Fibroblast of mammary gland (primary cell): ENCODE results near the gene SELENOO.

Source experiments
- DNase-seq: peaks from one replicate; pipeline ENCODE4 v3.0.0-alpha.2; 2010; ENCODE audit warnings: low read depth
- H3K4me3 ChIP-seq: 2 replicates; pipeline ENCODE4 v1.5.1; 2011; ENCODE audit warnings: low read depth, mild to moderate bottlenecking, low read length, moderate library complexity; ENCODE audit not compliant: control insufficient read depth
- CTCF ChIP-seq: conservative IDR thresholded peaks from 2 replicates; pipeline ENCODE4 v1.5.1; 2011; ENCODE audit warnings: low read depth, low read length, inconsistent platforms; ENCODE audit not compliant: control insufficient read depth, insufficient read depth

The SELENOO gene

DNA sequence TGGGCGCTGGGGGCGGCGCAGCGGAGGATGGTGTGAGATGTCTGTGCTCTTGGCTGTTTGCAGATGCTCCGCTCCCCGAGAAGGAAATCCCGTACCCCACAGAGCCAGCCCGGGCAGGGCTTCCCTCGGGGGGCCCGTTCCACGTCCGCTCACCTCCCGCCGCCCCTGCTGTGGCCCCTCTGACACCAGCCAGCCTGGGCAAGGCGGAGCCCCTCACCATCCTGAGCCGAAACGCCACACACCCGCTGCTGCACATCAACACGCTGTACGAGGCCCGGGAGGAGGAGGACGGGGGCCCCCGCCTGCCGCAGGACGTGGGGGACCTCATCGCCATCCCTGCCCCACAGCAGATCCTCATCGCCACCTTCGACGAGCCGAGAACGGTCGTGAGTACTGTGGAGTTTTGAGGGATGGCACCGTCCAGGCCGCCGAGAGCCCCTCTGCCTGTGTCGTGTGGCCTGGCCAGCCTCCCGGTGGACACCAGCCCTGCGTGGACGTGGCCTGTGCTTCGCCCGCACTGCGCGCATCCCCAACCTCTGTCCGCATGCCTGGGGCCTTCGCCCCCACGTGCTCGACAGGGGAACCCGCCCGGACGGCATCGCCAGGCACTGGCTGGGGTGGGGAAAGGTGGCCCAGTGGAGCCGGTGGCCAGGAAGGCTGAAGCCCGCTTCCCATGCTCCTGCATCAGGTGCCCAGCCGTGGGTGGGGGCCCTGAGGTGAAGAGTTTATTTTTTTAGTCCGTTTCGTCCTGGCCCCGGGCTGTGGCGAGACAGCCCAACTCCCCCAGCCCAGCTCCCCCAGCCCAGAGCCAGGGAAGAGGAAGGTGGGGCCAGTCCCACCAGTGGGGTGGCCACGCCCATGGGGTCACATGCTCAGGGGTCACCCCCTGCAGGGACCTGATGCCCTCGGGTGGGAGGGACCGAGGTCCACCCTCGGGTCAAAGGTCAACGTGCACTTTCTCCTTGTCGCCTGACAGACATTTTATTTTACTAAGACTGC lies 21.6 kb upstream of the SELENOO start:
- H3K4me3 ChIP-seq: no peak overlapping the region
- no peak for DNase-seq
- no peak for TF ChIP-seq CTCF

- TF ChIP-seq CTCF: no peak
- no peak for DNase-seq
- no peak overlapping the region for H3K4me3 ChIP-seq
Observed at GRCh38 chr22:50179937-50180726, 20.7 kb upstream of the SELENOO start.

GRCh38 chr22:50180727-50181521 lies 19.9 kb upstream of the SELENOO start:
- no peak for DNase-seq
- TF ChIP-seq CTCF: no peak
- no peak overlapping the region for H3K4me3 ChIP-seq

DNA sequence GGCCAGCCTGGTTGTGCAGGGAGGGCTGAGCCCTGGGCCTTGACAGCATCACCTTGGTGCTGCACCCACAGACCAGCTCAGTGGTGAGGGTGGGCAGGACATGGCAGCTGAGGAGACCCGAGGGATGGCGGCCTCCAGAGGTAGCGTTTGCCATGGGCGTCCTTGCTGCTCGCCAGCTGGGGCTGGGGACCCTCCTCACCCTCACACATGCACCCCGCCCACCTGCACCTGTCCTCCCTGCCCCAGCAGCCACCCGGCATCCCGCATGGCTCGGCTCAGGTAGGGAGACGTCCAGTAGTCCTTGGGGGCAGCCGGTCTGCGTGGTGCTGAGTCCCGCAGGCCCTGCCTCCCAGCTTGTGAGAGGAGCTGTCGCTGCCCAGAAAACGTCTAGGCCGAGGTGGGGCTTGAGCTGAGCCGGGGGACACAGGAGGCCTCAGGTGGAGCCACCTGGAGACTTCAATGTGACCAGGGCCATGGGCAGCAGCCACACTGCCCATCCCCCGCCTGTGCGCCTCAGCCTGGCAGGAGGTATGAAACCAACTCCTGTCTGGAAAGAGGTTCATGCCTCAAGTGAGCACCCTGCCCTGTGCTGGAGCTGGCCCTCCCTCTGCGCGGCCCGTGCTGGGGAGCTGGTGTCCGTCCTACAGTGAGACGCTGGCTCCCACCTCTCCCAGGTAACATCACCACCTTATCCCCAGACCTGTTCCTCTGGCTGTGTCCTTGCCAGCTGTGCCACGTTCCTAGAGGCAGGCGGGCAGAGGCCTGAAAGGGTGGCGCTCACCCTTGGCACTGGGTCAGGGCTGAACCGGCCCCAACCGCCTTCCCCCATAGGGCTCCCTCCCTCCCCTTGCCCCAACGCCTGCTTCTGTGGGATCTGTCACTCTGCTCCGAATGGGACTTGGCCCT lies 18.4 kb upstream of the SELENOO start:
- no peak overlapping the region for H3K4me3 ChIP-seq

DNA sequence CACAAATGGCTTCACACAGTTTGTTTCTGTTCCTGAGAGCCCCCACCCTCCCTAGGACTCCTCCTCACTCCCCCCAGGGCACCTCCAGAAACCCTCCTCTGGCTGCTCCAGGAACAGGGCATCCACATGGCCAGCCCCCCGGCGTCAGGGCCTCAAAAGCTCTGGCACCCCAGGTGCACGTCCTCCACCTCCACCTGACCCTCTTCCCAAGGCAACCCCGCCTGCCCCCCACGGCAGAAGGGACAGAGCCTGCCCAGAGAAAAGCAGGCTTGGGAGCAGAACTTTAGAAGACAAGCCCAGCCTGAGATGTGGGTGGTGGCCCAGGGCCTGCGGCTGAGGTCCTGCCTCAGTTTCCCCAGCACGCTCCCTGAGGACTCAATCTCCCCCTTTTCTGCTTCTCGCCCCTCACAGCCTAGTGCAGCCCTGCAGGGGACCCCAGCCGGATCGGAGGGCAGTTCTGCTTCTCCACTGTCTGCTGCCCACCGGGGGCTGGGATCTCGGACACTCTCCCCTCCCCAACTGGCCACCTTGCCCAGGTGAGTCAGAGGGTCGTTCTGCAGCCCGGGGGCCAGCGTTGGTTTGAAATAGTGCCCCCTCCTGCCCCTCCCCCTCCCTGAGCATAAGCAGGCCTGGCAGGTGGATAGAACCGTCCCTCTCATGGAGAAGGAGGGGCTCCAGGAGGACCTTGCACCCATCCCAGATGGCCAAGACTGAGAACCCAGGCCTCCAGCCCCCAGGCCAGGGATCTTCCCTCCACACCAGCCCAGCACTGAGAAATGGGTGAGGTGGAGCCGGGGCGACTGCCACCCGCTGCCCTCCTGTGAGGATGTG lies 17.5 kb upstream of the SELENOO start:
- no peak for DNase-seq
- H3K4me3 ChIP-seq: no peak overlapping the region
- no peak for TF ChIP-seq CTCF

More for the DNA sequence above, 18.4 kb upstream of the SELENOO start:
- no peak for TF ChIP-seq CTCF
- DNase-seq: no peak
